ENCODE results near the gene ADAT1.

ADAT1 gene

GRCh38 chr16:75584108-75584507, 39.0 kb downstream of the ADAT1 start:
- no peak overlapping the region for H3K4me3 ChIP-seq (ENCODE audit: low read length)
- no peak for DNase-seq (ENCODE audit: low read depth, low spot score)

- no peak overlapping the region for H3K4me3 ChIP-seq (ENCODE audit: low read length)
- DNase-seq (ENCODE audit: low read depth, low spot score): no peak
These were observed 43.7 kb downstream of the ADAT1 start for GRCh38 chr16:75579281-75579834.

GRCh38 chr16:75578725-75579124, 44.4 kb downstream of the ADAT1 start:
- DNase-seq (ENCODE audit: low read depth, low spot score): no peak
- H3K4me3 ChIP-seq (ENCODE audit: low read length): no peak overlapping the region

- no peak for DNase-seq (ENCODE audit: low read depth, low spot score)
- no peak overlapping the region for H3K4me3 ChIP-seq (ENCODE audit: low read length)
These were observed 44.9 kb downstream of the ADAT1 start for GRCh38 chr16:75578212-75578611.

- no peak for DNase-seq (ENCODE audit: low read depth, low spot score)
- H3K4me3 ChIP-seq (ENCODE audit: low read length): no peak overlapping the region
These were observed 46.7 kb downstream of the ADAT1 start for GRCh38 chr16:75576384-75576811.

- no peak for DNase-seq (ENCODE audit: low read depth, low spot score)
- no peak overlapping the region for H3K4me3 ChIP-seq (ENCODE audit: low read length)
These were observed 47.1 kb downstream of the ADAT1 start for GRCh38 chr16:75575958-75576357.

- no peak for DNase-seq (ENCODE audit: low read depth, low spot score)
- no peak overlapping the region for H3K4me3 ChIP-seq (ENCODE audit: low read length)
These were observed 49.1 kb downstream of the ADAT1 start for GRCh38 chr16:75573955-75574354.

GRCh38 chr16:75572864-75573542, 50.1 kb downstream of the ADAT1 start:
- H3K4me3 ChIP-seq (ENCODE audit: low read length): no peak overlapping the region
- no peak for DNase-seq (ENCODE audit: low read depth, low spot score)

- DNase-seq (ENCODE audit: low read depth, low spot score): no peak
These were observed 52.5 kb downstream of the ADAT1 start for GRCh38 chr16:75570396-75571065.

GRCh38 chr16:75567911-75568310, 55.2 kb downstream of the ADAT1 start:
- no peak overlapping the region for H3K4me3 ChIP-seq (ENCODE audit: low read length)
- no peak for DNase-seq (ENCODE audit: low read depth, low spot score)

More at GRCh38 chr16:75570396-75571065, 52.5 kb downstream of the ADAT1 start:
- no peak overlapping the region for H3K4me3 ChIP-seq (ENCODE audit: low read length)

GRCh38 chr16:75566758-75567255, 56.3 kb downstream of the ADAT1 start:
- peak overlapping the region; percentile 83 for H3K4me3 ChIP-seq (ENCODE audit: low read length)
- DNase-seq (ENCODE audit: low read depth, low spot score): no peak

GRCh38 chr16:75566040-75566757, 56.9 kb downstream of the ADAT1 start, which contains the start of gene GABARAPL2:
Gene GABARAPL2 (plus strand): TSS chr16:75566379. CDS start chr16:75566487, 108 bp downstream.
- peak; percentile 62 for DNase-seq (ENCODE audit: low read depth, low spot score)
- peak within 1 kb of the TSS; percentile 83 for H3K4me3 ChIP-seq (ENCODE audit: low read length)

- DNase-seq (ENCODE audit: low read depth, low spot score): no peak
- peak overlapping the region; percentile 83 for H3K4me3 ChIP-seq (ENCODE audit: low read length)
These were observed 57.4 kb downstream of the ADAT1 start for GRCh38 chr16:75565640-75566039.

- no peak for DNase-seq (ENCODE audit: low read depth, low spot score)
- H3K4me3 ChIP-seq (ENCODE audit: low read length): no peak overlapping the region
These were observed 63.3 kb downstream of the ADAT1 start for GRCh38 chr16:75559564-75560372.

- DNase-seq (ENCODE audit: low read depth, low spot score): no peak
- no peak overlapping the region for H3K4me3 ChIP-seq (ENCODE audit: low read length)
These were observed 64.2 kb downstream of the ADAT1 start for GRCh38 chr16:75558846-75559401.

- H3K4me3 ChIP-seq (ENCODE audit: low read length): peak overlapping the region; percentile 72
- no peak for DNase-seq (ENCODE audit: low read depth, low spot score)
These were observed 66.6 kb downstream of the ADAT1 start for GRCh38 chr16:75556431-75556950.

GRCh38 chr16:75555707-75556430, 67.2 kb downstream of the ADAT1 start, which contains the start of gene TMEM231:
Gene TMEM231 (minus strand): TSS chr16:75556252. CDS start chr16:75556209, 43 bp downstream.
- H3K4me3 ChIP-seq (ENCODE audit: low read length): peak within 1 kb of the TSS; percentile 72
- DNase-seq (ENCODE audit: low read depth, low spot score): peak; percentile 90

Measured in Jurkat, Clone E6-1 (cell line).